ENCODE measurements around the gene GAB2. TPM values are rescaled to one million over a fixed set of nuclear protein-coding genes. Genes with fewer than 3 reads are reported as not detected.

GAB2 gene
- total RNA-seq, 1 experiment from 2014 or later: 4.2 TPM

- Mint-ChIP-seq H3K36me3 (ENCODE audit: insufficient read depth, unreplicated experiment) (no peaks in the 10 kb centered on the region), H3K4me3 (ENCODE audit: unreplicated experiment) (no peak overlapping the region), H3K27ac (ENCODE audit: low read depth, unreplicated experiment) (no peak overlapping the region), H3K4me1 (ENCODE audit: insufficient read depth, unreplicated experiment) (no peaks in the 10 kb centered on the region), H3K9me3 (ENCODE audit: unreplicated experiment) (no peaks in the 10 kb centered on the region), H3K27me3 (ENCODE audit: insufficient read depth, unreplicated experiment) (no peaks in the 10 kb centered on the region)
- no peak for TF ChIP-seq CTCF (IDR thresholded peaks at IDR 0.05; ENCODE audit: unreplicated experiment)
- no TSS peak for BruUV-seq (replicated peaks)
- intact Hi-C loops (cut with micrococcal nuclease): no loop called here
- CTCF ChIA-PET: no interaction called here
- POLR2A ChIA-PET: interaction anchor here (0.6 kb wide), 1 partner anchor 211 kb away, joined by 3 read pairs; no protein-coding TSS in a partner anchor
- DNase-seq (ENCODE audit: unreplicated experiment): no peak
These were observed 39.8 kb downstream of the GAB2 start for GRCh38 chr11:78377625-78378418.

- intact Hi-C loops (cut with micrococcal nuclease): no loop called here
- POLR2A ChIA-PET: interaction anchor here (0.6 kb wide), 1 partner anchor 211 kb away, joined by 3 read pairs; no protein-coding TSS in a partner anchor
- CTCF ChIA-PET: no interaction called here
- Mint-ChIP-seq H3K36me3 (ENCODE audit: insufficient read depth, unreplicated experiment) (no peaks in the 10 kb centered on the region), H3K4me3 (ENCODE audit: unreplicated experiment) (no peak overlapping the region), H3K27ac (ENCODE audit: low read depth, unreplicated experiment) (no peak overlapping the region), H3K9me3 (ENCODE audit: unreplicated experiment) (no peaks in the 10 kb centered on the region), H3K27me3 (ENCODE audit: insufficient read depth, unreplicated experiment) (no peaks in the 10 kb centered on the region), H3K4me1 (ENCODE audit: insufficient read depth, unreplicated experiment) (no peaks in the 10 kb centered on the region)
- no peak for TF ChIP-seq CTCF (IDR thresholded peaks at IDR 0.05; ENCODE audit: unreplicated experiment)
- no peak for DNase-seq (ENCODE audit: unreplicated experiment)
- BruUV-seq (replicated peaks): no TSS peak
These were observed 40.8 kb downstream of the GAB2 start for GRCh38 chr11:78376858-78377257.

GRCh38 chr11:78374917-78375316, 42.7 kb downstream of the GAB2 start:
- Mint-ChIP-seq H3K36me3 (ENCODE audit: insufficient read depth, unreplicated experiment) (no peaks in the 10 kb centered on the region), H3K4me1 (ENCODE audit: insufficient read depth, unreplicated experiment) (no peaks in the 10 kb centered on the region), H3K27ac (ENCODE audit: low read depth, unreplicated experiment) (no peak overlapping the region), H3K4me3 (ENCODE audit: unreplicated experiment) (no peak overlapping the region), H3K9me3 (ENCODE audit: unreplicated experiment) (no peaks in the 10 kb centered on the region), H3K27me3 (ENCODE audit: insufficient read depth, unreplicated experiment) (no peaks in the 10 kb centered on the region)
- intact Hi-C loops (cut with micrococcal nuclease): no loop called here
- no TSS peak for BruUV-seq (replicated peaks)
- no peak for TF ChIP-seq CTCF (IDR thresholded peaks at IDR 0.05; ENCODE audit: unreplicated experiment)
- CTCF ChIA-PET: interaction anchor here (0.6 kb wide), 1 partner anchor 202 kb away, joined by 3 read pairs; no protein-coding TSS in a partner anchor
- no peak for DNase-seq (ENCODE audit: unreplicated experiment)
- POLR2A ChIA-PET: no interaction called here

GRCh38 chr11:78373689-78374088, 43.9 kb downstream of the GAB2 start:
- BruUV-seq (replicated peaks): no TSS peak
- ChIA-PET CTCF (no interaction called here), POLR2A (no interaction called here)
- DNase-seq (ENCODE audit: unreplicated experiment): no peak
- Mint-ChIP-seq H3K36me3 (ENCODE audit: insufficient read depth, unreplicated experiment) (no peaks in the 10 kb centered on the region), H3K4me3 (ENCODE audit: unreplicated experiment) (no peak overlapping the region), H3K27me3 (ENCODE audit: insufficient read depth, unreplicated experiment) (no peaks in the 10 kb centered on the region), H3K9me3 (ENCODE audit: unreplicated experiment) (no peaks in the 10 kb centered on the region), H3K4me1 (ENCODE audit: insufficient read depth, unreplicated experiment) (no peaks in the 10 kb centered on the region), H3K27ac (ENCODE audit: low read depth, unreplicated experiment) (no peak overlapping the region)
- no peak for TF ChIP-seq CTCF (IDR thresholded peaks at IDR 0.05; ENCODE audit: unreplicated experiment)
- intact Hi-C loops (cut with micrococcal nuclease): no loop called here
